ENCODE results near the gene CHST9. TPM values are rescaled to one million over a fixed set of nuclear protein-coding genes. Genes with fewer than 3 reads are reported as not detected.

CHST9 gene
- total and polyA plus RNA-seq, 2 experiments from 2014 or later: 15.5 to 16.8 TPM

DNA sequence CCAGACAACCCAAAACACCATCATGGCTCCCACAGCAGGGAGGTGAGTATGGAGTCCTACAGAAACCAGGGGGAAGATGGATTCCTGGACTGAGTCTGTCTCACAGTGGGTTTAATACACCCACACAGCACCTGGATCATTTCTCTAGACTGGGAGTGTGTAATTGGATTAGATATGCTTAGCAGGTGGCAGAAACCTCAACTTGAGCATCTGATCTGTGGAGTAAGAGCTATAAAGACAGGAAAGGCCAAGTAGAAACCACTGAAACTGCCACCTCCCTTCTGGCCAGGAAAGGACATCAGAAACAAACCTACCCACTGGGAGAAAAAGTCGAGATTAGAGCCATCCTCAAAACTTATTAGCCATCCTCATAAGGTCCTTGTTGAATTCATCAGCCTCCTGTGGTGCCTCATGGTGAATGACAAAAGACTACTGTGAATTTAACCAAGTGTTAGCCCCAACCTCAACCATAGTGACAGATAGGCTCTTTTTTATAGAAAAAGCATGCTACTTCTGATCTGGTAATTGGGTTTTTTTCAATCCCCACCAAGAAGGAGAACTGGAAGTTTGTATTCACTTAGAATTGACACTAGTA is 28.1 kb upstream of the CHST9 start (continued):
- TF ChIP-seq CREB1 (CRISPR knock-in tag; IDR thresholded peaks at IDR 0.05; ENCODE audit: low read depth): no peak
- TF ChIP-seq ZNF331 (CRISPR knock-in tag; IDR thresholded peaks at IDR 0.05; ENCODE audit: low read depth): no peak
- no peak for TF ChIP-seq JUNB (IDR thresholded peaks at IDR 0.05; ENCODE audit: unreplicated experiment)
- TF ChIP-seq POLR2AphosphoS5 (IDR thresholded peaks at IDR 0.05; ENCODE audit: low read depth): no peak

DNA sequence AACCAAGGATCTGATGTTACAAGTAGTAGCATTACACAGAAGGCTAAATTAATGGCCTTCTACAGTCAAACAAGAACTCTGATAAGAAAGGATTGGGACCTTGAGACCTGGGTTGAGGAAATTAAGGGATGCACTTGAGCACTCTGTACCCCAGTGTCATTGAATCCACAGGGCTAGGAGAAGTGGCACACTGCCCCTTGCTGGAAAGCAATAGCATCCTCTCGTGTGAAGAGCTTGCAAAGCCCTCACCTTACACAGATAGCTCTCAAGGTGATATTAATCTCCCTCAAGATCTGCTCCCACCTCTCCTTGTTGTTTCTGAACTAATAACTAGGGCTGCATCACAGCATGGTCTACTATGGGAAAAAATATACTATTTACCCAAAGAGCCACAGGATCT is 26.5 kb upstream of the CHST9 start:
- H3K36me3 Mint-ChIP-seq (ENCODE audit: low read depth): no peaks in the 10 kb centered on the region
- Histone ChIP-seq H3F3A (replicated peaks; ENCODE audit: low read depth) (no peaks in the 10 kb centered on the region), H3K4me1 (ENCODE audit: insufficient read depth) (peaks cover 28% of the 10 kb centered on the region), H3K27me3 (ENCODE audit: insufficient read depth) (no peaks in the 10 kb centered on the region), H2AFZ (no peak overlapping the region), H3K79me2 (replicated peaks; ENCODE audit: insufficient read depth) (no peaks in the 10 kb centered on the region), H3K27ac (ENCODE audit: low read depth) (no peak overlapping the region), H3K4me3 (no peak overlapping the region), H4K20me1 (replicated peaks; ENCODE audit: insufficient read depth) (no peaks in the 10 kb centered on the region), H3K4me2 (no peak overlapping the region), H3K9me2 (ENCODE audit: insufficient read depth) (peaks cover 12% of the 10 kb centered on the region), H3K36me3 (ENCODE audit: insufficient read depth) (no peaks in the 10 kb centered on the region)
- TF ChIP-seq EZH2 (IDR thresholded peaks at IDR 0.05; ENCODE audit: low read depth, unreplicated experiment) (no peak), ZNF114 (CRISPR knock-in tag; IDR thresholded peaks at IDR 0.05) (no peak)
- TF ChIP-seq, protein P1, sequence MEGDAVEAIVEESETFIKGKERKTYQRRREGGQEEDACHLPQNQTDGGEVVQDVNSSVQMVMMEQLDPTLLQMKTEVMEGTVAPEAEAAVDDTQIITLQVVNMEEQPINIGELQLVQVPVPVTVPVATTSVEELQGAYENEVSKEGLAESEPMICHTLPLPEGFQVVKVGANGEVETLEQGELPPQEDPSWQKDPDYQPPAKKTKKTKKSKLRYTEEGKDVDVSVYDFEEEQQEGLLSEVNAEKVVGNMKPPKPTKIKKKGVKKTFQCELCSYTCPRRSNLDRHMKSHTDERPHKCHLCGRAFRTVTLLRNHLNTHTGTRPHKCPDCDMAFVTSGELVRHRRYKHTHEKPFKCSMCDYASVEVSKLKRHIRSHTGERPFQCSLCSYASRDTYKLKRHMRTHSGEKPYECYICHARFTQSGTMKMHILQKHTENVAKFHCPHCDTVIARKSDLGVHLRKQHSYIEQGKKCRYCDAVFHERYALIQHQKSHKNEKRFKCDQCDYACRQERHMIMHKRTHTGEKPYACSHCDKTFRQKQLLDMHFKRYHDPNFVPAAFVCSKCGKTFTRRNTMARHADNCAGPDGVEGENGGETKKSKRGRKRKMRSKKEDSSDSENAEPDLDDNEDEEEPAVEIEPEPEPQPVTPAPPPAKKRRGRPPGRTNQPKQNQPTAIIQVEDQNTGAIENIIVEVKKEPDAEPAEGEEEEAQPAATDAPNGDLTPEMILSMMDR (conservative IDR thresholded peaks at IDR 0.05; ENCODE audit: low read depth in 2 of 2): peak; percentile 38 to 77
- H3K4me3 Mint-ChIP-seq: no peak overlapping the region
- H3K9me3 Mint-ChIP-seq: no peaks in the 10 kb centered on the region
- H3K27me3 Mint-ChIP-seq (ENCODE audit: insufficient read depth, low read depth, poor library complexity): peaks cover 2% of the 10 kb centered on the region
- H3K4me1 Mint-ChIP-seq: peaks cover 15% of the 10 kb centered on the region
- peak; percentile 90 for ATAC-seq
- peak; percentile 46 for DNase-seq (ENCODE audit: low spot score)
- no peak overlapping the region for H3K27ac Mint-ChIP-seq

- H3K4me1 Mint-ChIP-seq: peaks cover 3% of the 10 kb centered on the region; the same call in 2 of the 3 replicates
- Histone ChIP-seq H3K4me2 (no peak overlapping the region), H3K36me3 (ENCODE audit: insufficient read depth) (no peaks in the 10 kb centered on the region), H3K27me3 (ENCODE audit: insufficient read depth) (no peaks in the 10 kb centered on the region), H3K4me1 (ENCODE audit: insufficient read depth) (peaks cover 15% of the 10 kb centered on the region), H3F3A (replicated peaks; ENCODE audit: low read depth) (no peaks in the 10 kb centered on the region), H3K4me3 (no peak overlapping the region), H4K20me1 (replicated peaks; ENCODE audit: insufficient read depth) (no peaks in the 10 kb centered on the region), H2AFZ (peak overlapping the region; percentile 23; the same call in 1 of the 2 replicates), H3K27ac (ENCODE audit: low read depth) (no peak overlapping the region), H3K79me2 (replicated peaks; ENCODE audit: insufficient read depth) (no peaks in the 10 kb centered on the region), H3K9me2 (ENCODE audit: insufficient read depth) (no peaks in the 10 kb centered on the region)
- TF ChIP-seq, protein P1 (conservative IDR thresholded peaks at IDR 0.05; ENCODE audit: low read depth in 2 of 2): no peak
- TF ChIP-seq JUNB (IDR thresholded peaks at IDR 0.05; ENCODE audit: unreplicated experiment): no peak
- no peak for TF ChIP-seq ETS1 (IDR thresholded peaks at IDR 0.05)
- no peak for TF ChIP-seq NANOG (IDR thresholded peaks at IDR 0.05; ENCODE audit: borderline replicate concordance)
- TF ChIP-seq EZH2phosphoT487 (IDR thresholded peaks at IDR 0.05; ENCODE audit: unreplicated experiment): no peak
- no peak overlapping the region for H3K27ac Mint-ChIP-seq
- no peaks in the 10 kb centered on the region for H3K9me3 Mint-ChIP-seq
- H3K36me3 Mint-ChIP-seq (ENCODE audit: low read depth): no peaks in the 10 kb centered on the region
- DNase-seq (ENCODE audit: low spot score) (no peak), ATAC-seq (no peak)
- H3K27me3 Mint-ChIP-seq (ENCODE audit: insufficient read depth, low read depth, poor library complexity): peaks cover 2% of the 10 kb centered on the region
- no peak overlapping the region for H3K4me3 Mint-ChIP-seq
Measured at GRCh38 chr18:27206411-27206810, 21.3 kb upstream of the CHST9 start.
